Umbilical cord (tissue), 2 donors: ENCODE data around the gene SVIL. TPM values are rescaled to one million over a fixed set of nuclear protein-coding genes. Genes with fewer than 3 reads are reported as not detected.

ENCODE experiments used
- DNase-seq: peaks from one replicate; pipeline ENCODE4 v3.0.0-alpha.2; 2015; ENCODE audit warnings: low spot score
- total RNA-seq: library from RNA; depleted of rRNA; stranded (reverse); fragments of >200 nt; gene quantifications from one replicate; pipeline ENCODE4 v1.2.3, GENCODE V29; 2014; ENCODE audit warnings: low replicate concordance; ENCODE audit not compliant: insufficient read depth

SVIL gene
- total RNA-seq, 1 donor from 2014 or later = 122 TPM

- DNase-seq = no peak
Observed at GRCh38 chr10:29420744-29421143, 214.0 kb downstream of the SVIL start.

- DNase-seq = no peak
Observed at GRCh38 chr10:29417324-29417723, 217.4 kb downstream of the SVIL start.

- no peak for DNase-seq
Observed at GRCh38 chr10:29415876-29416275, 218.9 kb downstream of the SVIL start.

- no peak for DNase-seq
Observed at GRCh38 chr10:29414501-29414900, 220.3 kb downstream of the SVIL start.

- DNase-seq = peak; percentile 50
Observed at GRCh38 chr10:29412485-29412884, 222.3 kb downstream of the SVIL start.

- DNase-seq = no peak
Observed at GRCh38 chr10:29411666-29412315, 223.0 kb downstream of the SVIL start.

- peak; percentile 88 for DNase-seq
Observed at GRCh38 chr10:29409241-29410054, 225.3 kb downstream of the SVIL start.

- DNase-seq = no peak
Observed at GRCh38 chr10:29408847-29409240, 225.9 kb downstream of the SVIL start.
